Measurements from ENCODE around the gene ECHDC3.

Gene ECHDC3

GRCh38 chr10:11776080-11776479, 33.9 kb downstream of the ECHDC3 start:
- H3K27ac ChIP-seq: no peak overlapping the region
- TF ChIP-seq CTCF (conservative IDR thresholded peaks at IDR 0.05): no peak

- H3K27ac ChIP-seq: no peak overlapping the region
- TF ChIP-seq CTCF (conservative IDR thresholded peaks at IDR 0.05): no peak
Observed at GRCh38 chr10:11781114-11781513, 38.9 kb downstream of the ECHDC3 start.

GRCh38 chr10:11782793-11783557, 40.8 kb downstream of the ECHDC3 start:
- TF ChIP-seq CTCF (conservative IDR thresholded peaks at IDR 0.05): peak; percentile 84

GRCh38 chr10:11783558-11783865, 41.3 kb downstream of the ECHDC3 start:
- no peak for TF ChIP-seq CTCF (conservative IDR thresholded peaks at IDR 0.05)
- H3K27ac ChIP-seq: no peak overlapping the region

More at GRCh38 chr10:11782793-11783557, 40.8 kb downstream of the ECHDC3 start:
- no peak overlapping the region for H3K27ac ChIP-seq

GRCh38 chr10:11787374-11787773, 45.2 kb downstream of the ECHDC3 start:
- no peak for TF ChIP-seq CTCF (conservative IDR thresholded peaks at IDR 0.05)
- no peak overlapping the region for H3K27ac ChIP-seq

GRCh38 chr10:11787846-11788245, 45.7 kb downstream of the ECHDC3 start:
- no peak overlapping the region for H3K27ac ChIP-seq
- TF ChIP-seq CTCF (conservative IDR thresholded peaks at IDR 0.05): no peak

GRCh38 chr10:11789306-11789705, 47.1 kb downstream of the ECHDC3 start:
- H3K27ac ChIP-seq: no peak overlapping the region
- TF ChIP-seq CTCF (conservative IDR thresholded peaks at IDR 0.05): no peak

Measured in VCaP (cell line).